Right lobe of liver (tissue), 6 donors: Measurements from ENCODE around the gene DLX3. TPM values are rescaled to one million over a fixed set of nuclear protein-coding genes. Genes with fewer than 3 reads are reported as not detected.

Experiments used
- ATAC-seq, 4 donors: fragments of 200-7000 bp; cut with Tn5 transposase; one replicate each; pipeline ENCODE4 v1.9.1; 2020; ENCODE audit warnings: mild to moderate bottlenecking in 4 of 4, moderate library complexity in 4 of 4
- DNase-seq, 3 donors: peaks; one replicate each; pipeline ENCODE4 v3.0.0-alpha.2; 2020
- H3K27ac ChIP-seq, 3 donors: fragments of 200-600 bp; one replicate each; pipeline ENCODE4 v1.8.0; 2022
- H3K27me3 ChIP-seq, 2 donors: fragments of 200-600 bp; one replicate each; pipeline ENCODE4 v1.8.0; 2022
- H3K36me3 ChIP-seq, 4 donors: fragments of 200-600 bp; sonication (generic) in 1 of 4; one replicate each; pipeline versions ENCODE4 v1.5.1 to v1.8.0; 2017 to 2022; ENCODE audit warnings: control low read depth in 1 of 4
- H3K4me1 ChIP-seq, 4 donors: fragments of 200-600 bp; sonication (generic) in 1 of 4; one replicate each; pipeline versions ENCODE4 v1.5.1 to v1.8.0; 2017 to 2022; ENCODE audit warnings: control low read depth in 1 of 4
- H3K4me3 ChIP-seq, 3 donors: fragments of 200-600 bp; one replicate each; pipeline ENCODE4 v1.8.0; 2022
- H3K9me3 ChIP-seq, 4 donors: fragments of 200-600 bp; sonication (generic) in 1 of 4; one replicate each; pipeline versions ENCODE4 v1.5.1 to v1.8.0; 2017 to 2022; ENCODE audit warnings: control low read depth in 1 of 4
- POLR2A ChIP-seq: fragments of 450-650 bp; IDR thresholded peaks from one replicate; pipeline ENCODE4 v1.6.1; 2017; ENCODE audit warnings: antibody characterized with exemption, mild to moderate bottlenecking
- WGBS: methylation state at CpG from one replicate; pipeline ENCODE4 v1.1.6; 2018; ENCODE audit warnings: low coverage, low lambda C conversion rate; ENCODE audit not compliant: insufficient coverage; ENCODE audit errors: missing lambda C conversion rate; 5-methylcytosine and 5-hydroxymethylcytosine counted together
- intact Hi-C, 2 donors: fragments of 100-400 bp; cut with DNase I; formaldehyde crosslinking; loops; one replicate each; pipeline versions ENCODE4 v1.11.2 to v1.14.1; 2022
- total RNA-seq, 6 experiments: library from RNA; depleted of rRNA in 2 of 6; stranded (reverse); fragments of >200 nt in 2 of 6; fragmentation: NEBNext Ultra II Directional in 3 of 6; extraction: Animal tissue kit (Norgen Biotek cat#: 25700) in 3 of 6; gene quantifications; one replicate each; pipeline versions ENCODE4 v1.1.0 to v1.2.4, GENCODE V29; 2016 to 2023
- TF ChIP-seq, protein P1 (sequence below), 4 donors: fragments of 200-600 bp in 3 of 4; fragments of 450-650 bp in 1 of 4; IDR thresholded peaks; one replicate each; pipeline versions ENCODE4 v1.5.1 to v1.8.0; 2016 to 2022; ENCODE audit warnings: antibody characterized with exemption in 4 of 4, mild to moderate bottlenecking in 2 of 4
- donor health status: DM: no; HTN: yes; CAD: no.
- donor health status: DM: no; HTN: no; CAD: no.
- donor health status: DM: no; HTN: no; CAD: no.
- donor health status: DM: no; HTN: yes; CAD: no.
- donor health status: DM: no; HTN: yes; CAD: no.

The DLX3 gene
- total RNA-seq, 6 experiments from 2014 or later = not detected

DNA sequence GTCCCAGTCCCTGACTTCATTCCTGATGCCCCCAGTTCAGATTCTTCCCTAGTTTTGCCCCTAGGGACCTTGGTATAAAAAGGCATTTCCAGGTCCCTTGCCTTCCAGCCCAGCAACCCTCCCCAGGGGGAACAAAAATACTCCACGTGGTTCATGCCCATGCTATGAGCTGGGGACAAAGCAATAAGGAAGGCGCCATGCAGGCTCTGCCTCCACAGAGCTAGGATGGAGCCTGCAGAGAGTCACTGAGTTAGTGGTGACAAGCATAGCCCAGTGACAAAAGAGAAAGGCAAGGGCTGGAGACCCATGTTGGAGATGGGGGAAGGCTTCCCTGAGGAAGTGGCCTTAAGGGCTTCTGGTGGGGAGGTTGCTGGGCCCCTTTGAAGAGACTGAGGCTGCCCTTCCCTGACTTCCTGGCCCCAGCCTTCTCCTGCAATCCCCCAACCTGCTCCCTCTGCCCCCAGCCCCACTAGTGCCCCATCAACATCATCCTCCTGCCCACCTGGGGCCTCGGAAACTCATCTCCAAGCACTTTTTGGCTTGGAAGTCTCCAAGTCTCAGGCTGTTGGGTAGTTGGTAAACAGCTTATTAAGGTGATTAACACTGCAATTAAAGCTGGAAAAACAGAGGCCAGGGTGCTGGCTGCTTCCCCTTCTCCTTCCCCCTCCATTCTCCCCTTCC, 9.6 kb downstream of the DLX3 start:
- TF ChIP-seq, protein P1, sequence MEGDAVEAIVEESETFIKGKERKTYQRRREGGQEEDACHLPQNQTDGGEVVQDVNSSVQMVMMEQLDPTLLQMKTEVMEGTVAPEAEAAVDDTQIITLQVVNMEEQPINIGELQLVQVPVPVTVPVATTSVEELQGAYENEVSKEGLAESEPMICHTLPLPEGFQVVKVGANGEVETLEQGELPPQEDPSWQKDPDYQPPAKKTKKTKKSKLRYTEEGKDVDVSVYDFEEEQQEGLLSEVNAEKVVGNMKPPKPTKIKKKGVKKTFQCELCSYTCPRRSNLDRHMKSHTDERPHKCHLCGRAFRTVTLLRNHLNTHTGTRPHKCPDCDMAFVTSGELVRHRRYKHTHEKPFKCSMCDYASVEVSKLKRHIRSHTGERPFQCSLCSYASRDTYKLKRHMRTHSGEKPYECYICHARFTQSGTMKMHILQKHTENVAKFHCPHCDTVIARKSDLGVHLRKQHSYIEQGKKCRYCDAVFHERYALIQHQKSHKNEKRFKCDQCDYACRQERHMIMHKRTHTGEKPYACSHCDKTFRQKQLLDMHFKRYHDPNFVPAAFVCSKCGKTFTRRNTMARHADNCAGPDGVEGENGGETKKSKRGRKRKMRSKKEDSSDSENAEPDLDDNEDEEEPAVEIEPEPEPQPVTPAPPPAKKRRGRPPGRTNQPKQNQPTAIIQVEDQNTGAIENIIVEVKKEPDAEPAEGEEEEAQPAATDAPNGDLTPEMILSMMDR (IDR thresholded peaks at IDR 0.05) = no peak
- TF ChIP-seq POLR2A = no peak
- peaks cover 0 to 8% of the 10 kb centered on the region in 2 donors for H3K27me3 ChIP-seq
- ATAC-seq = no peak

DNA sequence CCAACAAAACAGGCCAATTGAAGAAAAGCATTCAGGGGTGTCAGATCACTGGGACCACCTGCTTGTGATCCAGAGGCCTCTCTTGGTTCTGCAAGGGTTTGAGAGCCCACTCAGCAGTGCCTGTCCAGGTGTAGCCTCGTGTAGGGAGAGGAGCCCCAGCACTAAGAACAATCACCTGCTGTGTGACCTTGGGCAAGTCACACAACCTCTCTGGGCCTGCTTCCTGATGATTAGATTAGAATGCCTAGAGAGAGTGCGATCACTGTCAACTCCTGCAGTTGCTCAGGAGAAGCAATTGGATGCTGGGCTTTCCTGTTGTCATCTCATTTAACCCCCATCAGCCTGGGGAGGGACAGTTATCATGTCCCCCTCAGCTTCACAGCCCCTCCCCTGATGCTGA, 10.2 kb downstream of the DLX3 start:
- Histone ChIP-seq H3K4me1 (no peaks in the 10 kb centered on the region), H3K36me3 (no peaks in the 10 kb centered on the region), H3K27me3 (peaks cover 0 to 8% of the 10 kb centered on the region in 2 donors), H3K27ac (no peak overlapping the region), H3K4me3 (no peak overlapping the region), H3K9me3 (no peaks in the 10 kb centered on the region)
- DNase-seq = no peak
- 50% methylated on average over 1 of the region's 2 CpGs for WGBS
- intact Hi-C loops = no loop called here
- TF ChIP-seq, protein P1 (IDR thresholded peaks at IDR 0.05) = no peak
- TF ChIP-seq POLR2A = no peak
- no peak for ATAC-seq

More for the DNA sequence above, 9.6 kb downstream of the DLX3 start:
- intact Hi-C loops = no loop called here
- Histone ChIP-seq H3K4me1 (no peaks in the 10 kb centered on the region), H3K4me3 (no peak overlapping the region), H3K36me3 (no peaks in the 10 kb centered on the region), H3K27ac (no peak overlapping the region), H3K9me3 (no peaks in the 10 kb centered on the region)
- 45% methylated on average over 2 of the region's 3 CpGs for WGBS
- no peak for DNase-seq

DNA sequence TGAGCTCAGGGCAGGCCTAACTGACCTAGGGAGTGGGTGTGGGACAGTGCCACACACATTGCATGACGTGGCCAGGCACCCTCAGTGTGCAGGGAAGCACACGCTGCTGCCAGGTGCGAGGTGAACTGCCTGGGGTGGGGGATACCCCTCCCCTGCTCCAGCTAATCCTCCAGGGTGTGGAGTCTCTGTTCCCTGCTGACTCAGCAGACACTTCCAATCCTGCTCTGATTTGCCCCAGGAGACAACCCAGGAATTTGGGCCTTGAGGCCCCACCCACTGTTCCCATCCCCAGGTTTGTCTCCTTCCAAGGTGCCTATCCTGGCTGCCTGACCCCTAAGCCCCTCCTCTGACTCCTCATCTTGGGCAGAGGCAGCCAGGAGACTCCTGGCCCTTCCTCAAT, 10.7 kb downstream of the DLX3 start:
- Histone ChIP-seq H3K36me3 (no peaks in the 10 kb centered on the region), H3K4me3 (no peak overlapping the region), H3K27me3 (peaks cover 0 to 8% of the 10 kb centered on the region in 2 donors), H3K27ac (no peak overlapping the region), H3K9me3 (no peaks in the 10 kb centered on the region), H3K4me1 (no peaks in the 10 kb centered on the region)
- ATAC-seq = no peak
- intact Hi-C loops = no loop called here
- TF ChIP-seq, protein P1 (IDR thresholded peaks at IDR 0.05) = no peak
- no peak for TF ChIP-seq POLR2A
- WGBS = no CpG with 5 or more reads among the region's 3 CpGs
- DNase-seq = no peak

DNA sequence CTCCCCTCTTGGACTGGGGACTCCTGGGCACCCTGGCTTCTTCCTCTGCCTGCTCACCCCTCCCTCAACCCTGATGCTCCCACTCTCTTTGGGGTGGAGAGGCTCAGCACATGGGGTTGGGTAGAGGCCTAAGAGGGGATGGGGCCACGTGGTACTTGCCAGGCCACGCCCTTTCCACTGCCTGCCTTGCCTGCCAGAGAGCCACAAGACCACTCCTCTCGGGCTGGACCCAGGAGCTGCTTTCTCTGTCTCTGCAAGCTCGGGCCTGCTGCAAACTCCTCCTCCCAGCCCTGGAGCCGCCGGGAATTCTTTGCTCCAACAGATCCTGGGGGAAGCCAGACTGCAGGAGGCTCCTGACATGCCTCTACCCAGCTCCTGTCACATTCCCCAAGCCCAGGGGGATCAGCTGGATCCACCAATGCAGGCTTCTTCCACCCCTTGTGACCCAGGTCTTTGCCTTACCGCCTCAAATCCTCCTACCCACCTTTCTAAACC, 14.3 kb downstream of the DLX3 start:
- H3K27me3 ChIP-seq = no peaks in the 10 kb centered on the region
- no peaks in the 10 kb centered on the region for H3K9me3 ChIP-seq
- no peak overlapping the region for H3K4me3 ChIP-seq
- no peak for DNase-seq
- intact Hi-C loops = no loop called here
- no peak for ATAC-seq
- H3K4me1 ChIP-seq = no peaks in the 10 kb centered on the region
- no peaks in the 10 kb centered on the region for H3K36me3 ChIP-seq
- no peak overlapping the region for H3K27ac ChIP-seq
- WGBS = 83% methylated on average over 1 of the region's 7 CpGs
- no peak for TF ChIP-seq POLR2A
- TF ChIP-seq, protein P1 (IDR thresholded peaks at IDR 0.05) = no peak
